Measurements from ENCODE around the gene CACNA2D1.

CACNA2D1 gene

GRCh38 chr7:82050792-82051191, 392.8 kb downstream of the CACNA2D1 start:
- ChIA-PET POLR2A (no interaction called here), CTCF (interaction anchor here (0.8 kb wide), 1 partner anchor 521 kb away, joined by 3 read pairs; no protein-coding TSS in a partner anchor)
- TF ChIP-seq HDGF (IDR thresholded peaks at IDR 0.05; ENCODE audit: borderline replicate concordance) (no peak), PKNOX1 (IDR thresholded peaks at IDR 0.05) (0 out of 2 replicates have a peak, but pooled peaks have one; percentile 37), SUZ12 (IDR thresholded peaks at IDR 0.05) (no peak), FOXA1 (IDR thresholded peaks at IDR 0.05) (no peak), FOXK2 (IDR thresholded peaks at IDR 0.05) (no peak)
- DNase-seq (ENCODE audit: extremely low spot score), result peak; percentile 10

GRCh38 chr7:82049891-82050533, 393.6 kb downstream of the CACNA2D1 start:
- DNase-seq (ENCODE audit: extremely low spot score), result peak; percentile 7
- ChIA-PET POLR2A (no interaction called here), CTCF (interaction anchor here (0.6 kb wide), 1 partner anchor 677 kb away, joined by 3 read pairs; no protein-coding TSS in a partner anchor)
- no peak for TF ChIP-seq ARNT (IDR thresholded peaks at IDR 0.05)
- TF ChIP-seq L3MBTL2 (conservative IDR thresholded peaks at IDR 0.05), result no peak
- TF ChIP-seq SUZ12 (IDR thresholded peaks at IDR 0.05), result no peak
- no peak for TF ChIP-seq FOXK2 (IDR thresholded peaks at IDR 0.05)

- TF ChIP-seq SUZ12 (IDR thresholded peaks at IDR 0.05) (no peak), LEF1 (IDR thresholded peaks at IDR 0.05; ENCODE audit: borderline replicate concordance) (no peak), NFRKB (IDR thresholded peaks at IDR 0.05) (no peak), L3MBTL2 (conservative IDR thresholded peaks at IDR 0.05) (no peak), FOXA1 (IDR thresholded peaks at IDR 0.05) (no peak)
- CTCF ChIA-PET, result interaction anchor here (0.6 kb wide), 1 partner anchor 678 kb away, joined by 3 read pairs; no protein-coding TSS in a partner anchor
- POLR2A ChIA-PET, result no interaction called here
- peak; percentile 8 for DNase-seq (ENCODE audit: extremely low spot score)
These were observed 394.1 kb downstream of the CACNA2D1 start for GRCh38 chr7:82049442-82049841.

- ChIA-PET CTCF (interaction anchor here (0.6 to 1.5 kb wide), 2 partner anchors 118 to 550 kb away, joined by 4 read pairs; no protein-coding TSS in a partner anchor), POLR2A (no interaction called here)
- DNase-seq (ENCODE audit: extremely low spot score), result peak; percentile 16
- TF ChIP-seq NFRKB (IDR thresholded peaks at IDR 0.05), result no peak
- no peak for TF ChIP-seq ELF4 (IDR thresholded peaks at IDR 0.05)
- TF ChIP-seq BHLHE40 (IDR thresholded peaks at IDR 0.05; ENCODE audit: borderline replicate concordance), result no peak
These were observed 399.0 kb downstream of the CACNA2D1 start for GRCh38 chr7:82044497-82045080.

- TF ChIP-seq LEF1 (IDR thresholded peaks at IDR 0.05; ENCODE audit: borderline replicate concordance), result no peak
- TF ChIP-seq SP1 (IDR thresholded peaks at IDR 0.05), result no peak
- TF ChIP-seq TARDBP (IDR thresholded peaks at IDR 0.05), result no peak
- TF ChIP-seq ZNF384 (IDR thresholded peaks at IDR 0.05), result no peak
- ChIA-PET CTCF (no interaction called here), POLR2A (no interaction called here)
- DNase-seq (ENCODE audit: extremely low spot score), result no peak
These were observed 404.0 kb downstream of the CACNA2D1 start for GRCh38 chr7:82039621-82040020.

GRCh38 chr7:82036146-82036886, 407.3 kb downstream of the CACNA2D1 start:
- CTCF ChIA-PET, result no interaction called here
- no peak for DNase-seq (ENCODE audit: extremely low spot score)
- no peak for TF ChIP-seq NFRKB (IDR thresholded peaks at IDR 0.05)
- TF ChIP-seq FOXM1 (IDR thresholded peaks at IDR 0.05; ENCODE audit: borderline replicate concordance), result no peak
- TF ChIP-seq FOXA1 (IDR thresholded peaks at IDR 0.05), result no peak
- POLR2A ChIA-PET, result no interaction called here

GRCh38 chr7:82035456-82035855, 408.1 kb downstream of the CACNA2D1 start:
- CTCF ChIA-PET, result no interaction called here
- no peak for DNase-seq (ENCODE audit: extremely low spot score)
- POLR2A ChIA-PET, result no interaction called here
- TF ChIP-seq FOXK2 (IDR thresholded peaks at IDR 0.05), result no peak

GRCh38 chr7:82032901-82033300, 410.7 kb downstream of the CACNA2D1 start:
- DNase-seq (ENCODE audit: extremely low spot score), result no peak
- TF ChIP-seq CTBP1 (IDR thresholded peaks at IDR 0.05; ENCODE audit: borderline replicate concordance) (no peak), HDGF (IDR thresholded peaks at IDR 0.05; ENCODE audit: borderline replicate concordance) (no peak), PKNOX1 (IDR thresholded peaks at IDR 0.05) (no peak), LEF1 (IDR thresholded peaks at IDR 0.05; ENCODE audit: borderline replicate concordance) (no peak), NFRKB (IDR thresholded peaks at IDR 0.05) (no peak), FOXA1 (IDR thresholded peaks at IDR 0.05) (no peak), TARDBP (IDR thresholded peaks at IDR 0.05) (no peak), FOXM1 (IDR thresholded peaks at IDR 0.05; ENCODE audit: borderline replicate concordance) (no peak), SUZ12 (IDR thresholded peaks at IDR 0.05) (no peak), ELF4 (IDR thresholded peaks at IDR 0.05) (no peak), SP1 (IDR thresholded peaks at IDR 0.05) (no peak), ZNF384 (IDR thresholded peaks at IDR 0.05) (no peak), L3MBTL2 (conservative IDR thresholded peaks at IDR 0.05) (no peak), FOXK2 (IDR thresholded peaks at IDR 0.05) (no peak), BHLHE40 (IDR thresholded peaks at IDR 0.05; ENCODE audit: borderline replicate concordance) (no peak), ARNT (IDR thresholded peaks at IDR 0.05) (no peak)
- ChIA-PET CTCF (no interaction called here), POLR2A (no interaction called here)
